GM12872 (cell line): Measurements from ENCODE around the gene CEPT1.

Experiments
- CTCF ChIP-seq: IDR thresholded peaks from 3 replicates; pipeline ENCODE4 v1.5.1; 2011; ENCODE audit warnings: low read depth, mild to moderate bottlenecking, low read length, moderate library complexity; ENCODE audit not compliant: insufficient read depth

CEPT1 gene

GRCh38 chr1:111202707-111203623 lies 62.9 kb downstream of the CEPT1 start:
- TF ChIP-seq CTCF = no peak; the same call in 2 of the 3 replicates

- no peak for TF ChIP-seq CTCF
Observed at GRCh38 chr1:111203681-111204200, 63.7 kb downstream of the CEPT1 start.

- peak; percentile 19; the same call in 1 of the 3 replicates for TF ChIP-seq CTCF
Observed at GRCh38 chr1:111204201-111204982, 64.4 kb downstream of the CEPT1 start.

GRCh38 chr1:111204983-111205713 lies 65.1 kb downstream of the CEPT1 start:
- TF ChIP-seq CTCF = no peak

GRCh38 chr1:111205714-111206050 lies 65.7 kb downstream of the CEPT1 start:
- no peak for TF ChIP-seq CTCF

GRCh38 chr1:111208921-111209320 lies 68.9 kb downstream of the CEPT1 start:
- no peak for TF ChIP-seq CTCF

- no peak for TF ChIP-seq CTCF
Observed at GRCh38 chr1:111209622-111210021, 69.6 kb downstream of the CEPT1 start.
